Smooth muscle cell (in vitro differentiated cells): Measurements from ENCODE around the gene CUEDC1. TPM values are rescaled to one million over a fixed set of nuclear protein-coding genes. Genes with fewer than 3 reads are reported as not detected.

Experiments used
- DNase-seq: peaks from one replicate; lab custom pipeline; 2025; ENCODE audit not compliant: unreplicated experiment; lab: John Stamatoyannopoulos, UW
- H2AFZ ChIP-seq: fragments of 200-600 bp; sonication (generic); 2 replicates; pipeline ENCODE4 v1.6.0; 2016; ENCODE audit warnings: antibody characterized with exemption, low read depth, mild to moderate bottlenecking
- H3F3A ChIP-seq: fragments of 200-600 bp; sonication (generic); 2 replicates; pipeline ENCODE4 v1.6.0; 2017; ENCODE audit warnings: antibody characterized with exemption, low read depth
- H3K27ac ChIP-seq: fragments of 200-600 bp; sonication (generic); 2 replicates; pipeline ENCODE4 v1.5.1; 2016; ENCODE audit warnings: low read depth, mild to moderate bottlenecking
- H3K27me3 ChIP-seq: fragments of 200-600 bp; sonication (generic); 2 replicates; pipeline ENCODE4 v1.6.1; 2016; ENCODE audit warnings: low read depth, mild to moderate bottlenecking
- H3K36me3 ChIP-seq: fragments of 200-600 bp; sonication (generic); 2 replicates; pipeline ENCODE4 v1.5.1; 2016; ENCODE audit warnings: low read depth
- H3K4me1 ChIP-seq: fragments of 200-600 bp; sonication (generic); 2 replicates; pipeline ENCODE4 v1.5.1; 2016; ENCODE audit warnings: low read depth
- H3K4me2 ChIP-seq: fragments of 200-600 bp; sonication (generic); 2 replicates; pipeline ENCODE4 v1.6.0; 2016; ENCODE audit warnings: mild to moderate bottlenecking
- H3K4me3 ChIP-seq: fragments of 200-600 bp; sonication (generic); 2 replicates; pipeline ENCODE4 v1.5.1; 2016; ENCODE audit warnings: mild to moderate bottlenecking
- H3K79me2 ChIP-seq: fragments of 200-600 bp; sonication (generic); 2 replicates; pipeline ENCODE4 v1.6.0; 2016; ENCODE audit warnings: low read depth, mild to moderate bottlenecking
- H3K9ac ChIP-seq: fragments of 200-600 bp; sonication (generic); 2 replicates; pipeline ENCODE4 v1.6.0; 2016; ENCODE audit warnings: low read depth
- H3K9me3 ChIP-seq: fragments of 200-600 bp; sonication (generic); replicated peaks from 2 replicates; pipeline ENCODE4 v1.5.1; 2016; ENCODE audit warnings: low read depth
- H4K20me1 ChIP-seq: fragments of 200-600 bp; sonication (generic); 2 replicates; pipeline ENCODE4 v1.6.0; 2016; ENCODE audit warnings: low read depth
- CTCF ChIP-seq: fragments of 200-600 bp; sonication (generic); IDR thresholded peaks from 2 replicates; pipeline ENCODE4 v1.5.1; 2017; ENCODE audit warnings: borderline replicate concordance, mild to moderate bottlenecking, antibody characterized with exemption; ENCODE audit not compliant: insufficient read depth, poor library complexity, severe bottlenecking
- WGBS: methylation state at CpG from one replicate; pipeline ENCODE4 v1.1.7; 2016; ENCODE audit warnings: low lambda C conversion rate; 5-methylcytosine and 5-hydroxymethylcytosine counted together
- polyA plus RNA-seq: library from polyadenylated mRNA; unstranded; fragments of >200 nt; fragmentation: Nextera tagmentation; extraction: Ambion mirVana; gene quantifications from 2 replicates; pipeline ENCODE4 v1.2.1, GENCODE V29; 2016
- total RNA-seq: library from RNA; depleted of rRNA; stranded (reverse); fragments of >200 nt; gene quantifications from 2 replicates; pipeline ENCODE4 v1.2.3, GENCODE V29; 2014

Gene CUEDC1
- total and polyA plus RNA-seq, 2 experiments from 2014 or later: 11.1 to 11.7 TPM

GRCh38 chr17:57948555-57949420, 6.4 kb downstream of the CUEDC1 start:
- Histone ChIP-seq H3K4me2 (peak overlapping the region; percentile 75), H3K9ac (peak overlapping the region; percentile 50), H4K20me1 (peaks cover 35% of the 10 kb centered on the region), H3K79me2 (peaks cover 28% of the 10 kb centered on the region), H3K36me3 (no peaks in the 10 kb centered on the region), H3K27me3 (no peaks in the 10 kb centered on the region), H3K4me1 (peaks cover 47% of the 10 kb centered on the region), H3K27ac (peak overlapping the region; percentile 94), H3K9me3 (no peaks in the 10 kb centered on the region), H3K4me3 (no peak overlapping the region), H3F3A (peaks cover 43% of the 10 kb centered on the region), H2AFZ (no peak overlapping the region)
- no peak for DNase-seq
- no peak for TF ChIP-seq CTCF
- 35% methylated on average over 5 of the region's 5 CpGs for WGBS

- DNase-seq: no peak
- H3K4me3 ChIP-seq: no peak overlapping the region
- H4K20me1 ChIP-seq: peaks cover 28% of the 10 kb centered on the region
- no peak overlapping the region for H2AFZ ChIP-seq
- peaks cover 39% of the 10 kb centered on the region for H3F3A ChIP-seq
- no peaks in the 10 kb centered on the region for H3K36me3 ChIP-seq
- TF ChIP-seq CTCF: no peak
- peaks cover 28% of the 10 kb centered on the region for H3K79me2 ChIP-seq
- 49% methylated on average over 5 of the region's 5 CpGs for WGBS
- H3K4me2 ChIP-seq: peak overlapping the region; percentile 75
- peaks cover 47% of the 10 kb centered on the region for H3K4me1 ChIP-seq
- peak overlapping the region; percentile 94 for H3K27ac ChIP-seq
- H3K27me3 ChIP-seq: no peaks in the 10 kb centered on the region
- H3K9ac ChIP-seq: peak overlapping the region; percentile 50
- H3K9me3 ChIP-seq: no peaks in the 10 kb centered on the region
These were observed 7.0 kb downstream of the CUEDC1 start for GRCh38 chr17:57948169-57948554.

GRCh38 chr17:57947369-57947768, 7.8 kb downstream of the CUEDC1 start:
- Histone ChIP-seq H3K27ac (peak overlapping the region; percentile 94), H3K4me1 (peaks cover 42% of the 10 kb centered on the region), H3K4me2 (peak overlapping the region; percentile 75), H3K4me3 (peak overlapping the region; percentile 25), H3K79me2 (peaks cover 21% of the 10 kb centered on the region), H4K20me1 (peaks cover 21% of the 10 kb centered on the region), H3K9me3 (no peaks in the 10 kb centered on the region), H3K9ac (no peak overlapping the region), H3K36me3 (no peaks in the 10 kb centered on the region), H2AFZ (no peak overlapping the region), H3F3A (peaks cover 35% of the 10 kb centered on the region), H3K27me3 (no peaks in the 10 kb centered on the region)
- whole genome bisulfite sequencing: 94% methylated on average over 9 of the region's 9 CpGs
- DNase-seq: no peak
- no peak for TF ChIP-seq CTCF
